GM21825 (cell line): ENCODE data around the gene MEF2A.
A peak's percentile ranks its signal among the peaks of the same experiment; 100 is the strongest.

Source experiments
- ATAC-seq: cut with Tn5 transposase; IDR thresholded peaks from one replicate; pipeline ENCODE4 v1.9.1; 2021; ENCODE audit warnings: mild to moderate bottlenecking, moderate library complexity; ENCODE audit not compliant: unreplicated experiment

The MEF2A gene

GRCh38 chr15:99753066-99753465 is 187.3 kb downstream of the MEF2A start:
- no peak for ATAC-seq

DNA sequence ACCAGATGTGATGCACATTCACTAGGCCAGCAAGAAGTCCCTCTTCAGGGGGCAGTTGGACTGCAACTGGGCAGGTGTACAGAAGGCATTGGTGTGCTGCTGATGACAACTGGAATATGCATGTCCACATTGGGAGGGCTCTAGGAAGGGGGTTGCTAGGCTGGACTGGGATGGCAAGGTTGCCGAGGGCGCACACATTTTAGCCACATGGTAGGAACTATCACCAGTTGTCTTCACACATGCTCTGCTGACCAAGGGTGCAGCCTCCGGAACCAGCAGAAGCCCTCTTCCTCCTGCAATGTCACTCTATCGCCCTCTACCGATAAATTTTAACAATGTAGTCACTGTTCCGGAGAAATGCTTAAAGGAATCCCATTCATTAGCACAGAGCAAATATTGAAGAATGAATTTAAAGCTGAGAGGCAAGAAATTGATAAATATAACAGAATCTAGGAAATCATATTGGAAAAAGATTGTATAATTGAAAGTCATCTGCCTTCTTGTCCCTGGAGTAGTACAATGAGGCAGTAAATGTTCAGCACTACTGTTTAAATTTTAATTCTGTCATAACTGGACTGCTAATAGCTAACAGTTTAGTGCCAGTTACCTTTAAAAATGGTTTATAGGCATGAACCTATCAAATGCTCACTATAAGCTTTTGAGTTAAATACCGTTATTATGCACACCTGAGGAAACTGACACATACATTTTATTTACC is 190.1 kb downstream of the MEF2A start:
- peak; percentile 91 for ATAC-seq

GRCh38 chr15:99762288-99762687 is 196.5 kb downstream of the MEF2A start:
- ATAC-seq = no peak

GRCh38 chr15:99763827-99764226 is 198.0 kb downstream of the MEF2A start:
- no peak for ATAC-seq

GRCh38 chr15:99764522-99764921 is 198.7 kb downstream of the MEF2A start:
- ATAC-seq = no peak
